Cardiac septum (tissue), 1 donor: ENCODE results near the gene ROR1. TPM values are rescaled to one million over a fixed set of nuclear protein-coding genes. Genes with fewer than 3 reads are reported as not detected.

Source experiments
- DNase-seq: peaks from one replicate; pipeline ENCODE4 v3.0.0-alpha.2; 2020; ENCODE audit warnings: low spot score
- intact Hi-C: fragments of 100-400 bp; cut with DNase I; formaldehyde crosslinking; loops from one replicate; pipeline ENCODE4 v1.14.0; 2022
- total RNA-seq: library from RNA; stranded (reverse); fragmentation: NEBNext Ultra II Directional; extraction: Animal tissue kit (Norgen Biotek cat#: 25700); gene quantifications from one replicate; pipeline ENCODE4 v1.2.1, GENCODE V29; 2021
- donor health status: DM: no; HTN: no; CAD: no.

The ROR1 gene
- total RNA-seq, 1 donor from 2014 or later: 34.8 TPM

DNA sequence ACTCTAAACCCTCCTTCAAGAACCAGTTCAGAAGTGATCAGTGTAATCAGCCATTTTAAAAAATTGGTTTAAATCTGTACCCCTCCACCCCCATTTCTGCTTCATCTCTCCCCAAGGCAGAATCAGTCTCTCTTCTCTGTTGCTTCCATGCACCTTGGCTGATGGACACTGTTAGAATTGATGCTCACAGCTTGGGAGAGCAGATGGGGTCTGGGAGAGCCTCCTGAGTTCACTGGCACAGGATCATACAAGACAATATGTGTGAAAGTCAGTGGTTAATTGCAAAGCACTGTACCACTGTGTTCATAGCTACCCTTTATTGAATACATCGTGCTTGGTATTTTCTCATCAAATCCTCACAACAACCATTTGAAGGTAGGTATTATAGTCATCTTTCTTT, 140.9 kb downstream of the ROR1 start:
- no peak for DNase-seq
- intact Hi-C loops: loop anchor here (5.0 kb wide), 2 partner anchors 52 to 137 kb away; no protein-coding TSS in a partner anchor

DNA sequence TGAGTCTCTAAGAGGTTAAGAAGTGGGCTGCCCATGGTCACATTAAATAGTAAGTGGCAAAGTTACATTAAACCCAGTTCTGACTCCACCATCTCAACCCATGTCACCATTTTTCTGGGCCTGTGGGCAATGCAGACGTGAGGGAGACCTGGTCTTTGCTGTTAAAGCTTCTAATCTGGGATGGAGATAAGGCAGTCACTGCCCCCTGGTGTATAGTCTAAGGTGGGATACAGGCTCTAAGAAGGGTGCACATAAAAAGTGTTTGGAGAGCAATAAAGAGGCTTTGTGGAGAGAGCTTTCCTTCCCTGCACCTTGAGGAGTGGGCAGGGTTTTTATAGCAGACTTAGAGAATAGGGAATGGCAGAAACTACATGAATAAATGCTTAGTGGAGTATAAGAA, 141.3 kb downstream of the ROR1 start:
- DNase-seq: no peak
- intact Hi-C loops: no loop called here

DNA sequence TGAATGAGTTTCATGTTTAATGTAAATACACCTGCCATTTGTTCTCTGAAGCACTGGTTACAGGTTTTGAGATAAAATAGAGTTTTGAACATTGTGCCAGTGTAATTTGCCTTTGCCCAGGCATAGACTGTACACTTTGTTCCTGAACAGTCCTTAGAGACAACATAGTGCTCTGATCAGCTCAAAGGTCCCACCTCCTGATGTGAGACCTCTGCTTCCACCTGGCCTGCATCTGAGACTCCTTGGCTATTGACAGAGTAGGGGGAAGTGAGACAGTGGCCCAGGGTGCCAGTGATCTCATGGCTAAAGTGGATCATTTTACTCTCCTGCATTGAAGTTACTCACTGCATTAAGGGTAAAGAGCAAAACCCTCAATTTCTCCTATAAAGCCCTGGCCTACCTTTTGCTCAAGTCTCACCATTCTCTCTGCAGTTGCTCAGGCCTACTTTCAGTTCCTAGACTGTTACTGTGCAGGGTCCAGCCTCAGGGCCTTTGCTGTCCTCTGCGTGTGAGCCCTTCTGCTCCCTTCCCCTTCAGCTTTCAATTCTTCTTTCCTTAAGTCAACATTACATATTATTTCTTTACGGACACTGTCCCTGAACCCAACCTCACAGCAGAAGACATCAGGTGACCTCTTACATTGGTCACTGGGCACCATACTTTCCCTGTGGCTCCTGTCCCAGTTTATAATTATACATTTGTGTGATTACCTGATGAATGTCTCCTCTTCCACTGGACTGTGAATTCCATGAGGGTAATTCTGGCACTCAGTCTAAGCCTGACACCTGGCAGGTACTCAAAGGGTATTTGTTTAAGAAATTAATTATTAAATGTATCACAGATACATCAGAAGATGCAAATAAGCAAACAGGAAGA, 142.9 kb downstream of the ROR1 start:
- intact Hi-C loops: no loop called here
- no peak for DNase-seq

DNA sequence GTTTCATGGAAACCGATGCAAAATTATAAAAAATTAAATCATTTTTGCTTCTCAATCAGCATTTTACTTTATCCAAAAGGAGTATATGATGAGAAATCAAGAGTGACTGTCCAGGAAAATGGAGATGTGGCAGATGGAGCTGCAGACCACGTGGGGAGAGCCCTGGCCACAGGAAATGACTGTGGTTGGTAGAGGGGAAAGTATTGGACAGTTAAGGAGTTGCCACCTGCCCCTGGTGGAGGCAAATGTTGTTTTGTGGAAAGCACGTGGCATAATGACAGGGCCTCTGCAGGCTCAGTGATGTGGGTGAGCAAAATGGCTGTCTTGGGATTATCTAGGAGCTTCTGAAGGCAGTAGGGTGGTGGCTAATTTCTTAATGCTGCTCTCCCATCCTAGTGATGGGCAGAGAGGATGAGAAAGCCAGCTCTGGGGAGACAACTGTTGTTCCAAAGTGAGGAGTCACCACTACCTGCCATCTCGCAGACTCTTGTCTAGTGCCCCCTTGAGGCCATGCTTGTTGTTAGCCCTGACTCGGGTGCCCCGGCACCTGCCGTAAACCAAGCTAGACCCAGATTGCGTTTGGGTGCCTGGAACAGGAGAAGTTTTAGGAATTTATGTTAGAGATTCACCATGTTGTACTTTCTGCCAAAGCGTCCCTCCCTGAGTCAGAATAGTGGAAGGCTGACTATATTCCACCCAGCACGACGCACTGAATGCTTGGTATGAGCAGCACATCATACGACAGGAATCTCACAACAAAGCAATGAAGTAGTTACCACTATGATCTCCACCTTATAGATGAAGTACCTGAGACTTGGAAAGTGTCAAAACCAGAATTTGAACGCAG, 144.0 kb downstream of the ROR1 start:
- DNase-seq: no peak
- intact Hi-C loops: no loop called here

DNA sequence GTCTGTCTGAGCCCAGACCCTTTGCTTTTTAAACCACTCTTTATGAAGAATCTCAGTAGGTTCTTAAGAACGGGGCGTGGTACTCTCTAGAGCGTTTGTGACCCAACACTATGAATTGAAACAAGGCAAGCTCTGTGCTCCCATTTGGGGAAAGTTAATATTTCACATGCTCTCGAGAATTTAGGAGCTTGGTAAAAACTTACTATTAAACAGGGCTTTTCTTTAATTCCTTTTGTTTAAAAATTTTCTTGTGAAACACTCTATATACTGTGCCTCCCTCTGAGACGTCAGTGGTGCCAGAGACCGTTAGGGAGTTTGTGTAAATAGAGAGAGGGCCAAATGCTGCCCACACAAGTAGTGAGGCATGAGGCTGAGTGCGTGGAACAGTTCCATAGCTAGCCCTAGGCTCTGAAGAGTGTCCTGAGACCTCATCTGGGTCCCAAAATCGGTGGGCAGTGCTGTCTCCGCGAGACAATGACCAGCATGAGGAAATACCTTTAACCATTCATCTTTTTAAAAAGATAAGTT, 144.7 kb downstream of the ROR1 start:
- DNase-seq: no peak
- intact Hi-C loops: no loop called here

DNA sequence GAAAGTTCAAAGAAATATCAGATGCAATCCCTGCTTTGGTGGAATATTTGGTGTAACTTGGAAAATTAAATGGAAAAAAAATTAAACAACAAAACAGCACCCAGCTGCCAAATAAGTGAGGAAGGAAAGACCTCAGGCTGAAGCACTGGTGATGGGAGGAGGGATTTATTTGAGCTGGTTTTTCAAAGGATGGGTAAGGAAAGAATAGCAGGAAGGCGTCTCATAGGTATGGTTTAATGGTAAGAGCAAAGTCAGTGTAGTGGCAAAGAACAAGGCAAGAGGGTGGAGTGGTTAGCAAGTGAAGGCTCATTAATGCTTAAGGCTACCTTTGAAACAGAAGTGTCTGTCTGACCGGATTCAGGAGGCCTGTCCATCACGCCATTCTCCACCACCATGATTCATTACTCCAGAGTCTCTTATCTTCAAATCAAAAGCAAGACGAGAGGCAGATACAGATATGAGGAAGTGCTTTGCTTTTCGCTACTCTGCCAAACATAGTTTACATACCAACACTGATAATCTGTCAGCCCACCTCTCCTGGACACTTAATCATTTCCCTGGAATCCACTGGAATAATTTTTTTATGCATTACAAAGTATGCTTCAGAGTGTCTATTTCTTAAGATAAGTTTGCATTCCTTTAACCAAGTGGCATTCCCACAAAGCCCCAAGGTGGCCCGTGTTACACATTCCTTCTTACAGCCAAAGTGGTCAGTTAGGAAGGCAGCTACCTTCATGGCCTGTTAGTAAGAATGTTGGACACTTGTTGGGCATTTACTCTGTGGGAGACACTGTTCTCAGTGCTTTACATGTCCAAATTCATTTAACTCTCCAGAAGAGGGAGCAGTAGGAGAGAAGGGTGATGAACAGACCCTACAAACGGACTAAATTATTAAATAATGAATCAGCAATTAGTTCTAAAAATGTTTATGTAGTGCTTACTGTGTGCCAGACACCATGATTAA, 146.6 kb downstream of the ROR1 start:
- no peak for DNase-seq
- intact Hi-C loops: loop anchor here (5.0 kb wide), 2 partner anchors 148 to 217 kb away; partner anchors contain the start of gene ROR1

DNA sequence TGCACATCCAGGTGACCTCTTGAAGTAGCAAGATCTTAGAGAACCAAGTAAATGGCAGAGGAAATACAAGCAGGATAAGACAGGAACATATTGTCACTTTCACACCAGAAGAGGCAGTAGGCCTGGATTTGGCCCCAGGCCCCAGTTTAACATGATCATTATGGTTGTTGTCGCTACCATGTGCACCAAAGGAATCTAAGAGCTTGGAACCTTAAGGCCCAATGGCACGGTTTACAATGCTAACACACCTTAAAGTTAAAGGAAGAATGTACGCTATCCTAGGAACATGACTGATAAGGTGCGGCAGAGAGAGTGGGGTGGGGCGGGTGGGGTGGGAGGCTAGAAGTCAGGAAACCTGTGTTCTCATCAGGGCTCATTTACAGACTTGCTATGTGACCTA, 147.5 kb downstream of the ROR1 start:
- intact Hi-C loops: loop anchor here (5.0 kb wide), 2 partner anchors 149 to 216 kb away; partner anchors contain the start of gene ROR1
- no peak for DNase-seq

DNA sequence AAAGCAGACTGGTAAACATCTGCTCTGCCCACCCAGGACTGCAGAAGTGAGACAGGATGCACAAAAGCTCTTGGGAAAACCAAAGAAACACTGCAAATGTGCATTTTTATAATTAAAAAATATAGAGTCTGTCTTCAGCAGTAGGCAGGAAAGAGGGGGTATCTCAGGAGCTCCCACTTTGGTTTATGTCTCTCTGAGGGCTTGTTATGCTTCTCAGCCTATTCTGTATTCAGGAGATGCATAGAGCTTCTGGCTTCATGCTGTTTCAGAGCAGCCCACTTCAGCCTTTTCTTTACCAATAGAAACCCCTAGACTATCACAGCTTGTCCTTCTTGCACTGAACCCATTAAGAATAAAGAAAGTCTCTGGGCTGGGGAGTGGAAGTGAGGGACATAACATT, 148.0 kb downstream of the ROR1 start:
- no peak for DNase-seq
- intact Hi-C loops: loop anchor here (2.0 to 5.0 kb wide), 4 partner anchors 121 to 223 kb away; partner anchors contain the start of gene ROR1

DNA sequence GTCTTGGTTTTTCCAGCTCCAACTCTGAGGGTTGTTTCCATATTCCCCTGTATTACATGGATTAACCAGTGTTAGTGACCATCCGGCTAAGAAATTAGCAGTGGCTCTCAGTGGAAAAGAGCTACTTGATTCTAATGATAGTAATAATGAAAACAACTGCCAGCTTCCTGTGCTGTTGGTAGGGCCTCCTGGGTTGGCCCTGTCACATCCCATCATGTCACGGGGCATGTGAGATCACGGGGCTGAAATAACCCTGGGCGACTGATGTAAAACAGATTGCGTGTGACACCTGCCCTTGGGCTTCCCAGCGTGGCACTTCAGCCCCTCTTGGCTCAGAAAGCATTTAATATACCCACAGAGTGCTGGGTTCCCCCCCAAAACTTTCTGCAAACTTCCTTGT, 149.0 kb downstream of the ROR1 start:
- intact Hi-C loops: loop anchor here (2.0 to 5.0 kb wide), 4 partner anchors 120 to 224 kb away; partner anchors contain the start of gene ROR1
- peak; percentile 85 for DNase-seq

DNA sequence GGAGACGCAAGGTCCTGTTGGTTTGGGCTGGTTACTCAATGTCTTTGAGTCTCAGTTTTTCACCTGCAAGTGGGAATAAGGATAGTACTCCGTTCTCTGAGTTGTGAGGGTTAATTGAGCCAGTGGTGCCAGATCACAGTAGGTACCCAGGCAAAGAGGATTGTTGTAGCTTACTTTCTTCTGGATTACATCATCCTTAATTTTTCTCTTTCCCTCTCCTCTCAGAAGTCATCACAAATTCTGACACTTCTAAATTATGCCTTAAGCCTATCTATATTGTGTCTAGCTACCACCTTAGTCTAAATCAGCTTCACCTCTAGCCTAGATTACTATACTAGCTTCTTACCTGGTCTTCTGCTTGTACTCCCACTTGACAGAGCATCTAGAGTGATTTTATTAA, 149.5 kb downstream of the ROR1 start:
- intact Hi-C loops: loop anchor here (2.0 to 5.0 kb wide), 4 partner anchors 119 to 225 kb away; partner anchors contain the start of gene ROR1
- DNase-seq: no peak

DNA sequence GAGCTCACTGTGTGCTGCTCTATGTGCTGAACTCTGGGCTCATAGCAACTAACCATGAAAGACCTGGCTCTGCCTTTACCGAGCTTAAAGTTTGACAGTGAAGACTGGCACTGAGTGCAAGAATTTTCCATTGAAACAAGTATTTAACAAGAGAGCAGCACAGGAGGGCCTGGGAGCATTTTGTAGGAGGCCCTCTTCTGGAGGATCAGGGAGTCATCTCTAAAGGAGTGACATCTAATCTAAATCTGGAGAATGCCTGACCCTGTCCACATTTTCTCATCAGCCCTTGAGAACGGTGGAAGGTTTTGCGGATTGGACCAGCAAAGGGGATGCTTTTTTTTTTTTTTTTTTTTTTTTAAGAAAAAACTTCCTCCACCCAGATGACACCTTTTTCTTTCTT, 150.8 kb downstream of the ROR1 start:
- no peak for DNase-seq
- intact Hi-C loops: loop anchor here (5.0 kb wide), 2 partner anchors 152 to 213 kb away; partner anchors contain the start of gene ROR1

DNA sequence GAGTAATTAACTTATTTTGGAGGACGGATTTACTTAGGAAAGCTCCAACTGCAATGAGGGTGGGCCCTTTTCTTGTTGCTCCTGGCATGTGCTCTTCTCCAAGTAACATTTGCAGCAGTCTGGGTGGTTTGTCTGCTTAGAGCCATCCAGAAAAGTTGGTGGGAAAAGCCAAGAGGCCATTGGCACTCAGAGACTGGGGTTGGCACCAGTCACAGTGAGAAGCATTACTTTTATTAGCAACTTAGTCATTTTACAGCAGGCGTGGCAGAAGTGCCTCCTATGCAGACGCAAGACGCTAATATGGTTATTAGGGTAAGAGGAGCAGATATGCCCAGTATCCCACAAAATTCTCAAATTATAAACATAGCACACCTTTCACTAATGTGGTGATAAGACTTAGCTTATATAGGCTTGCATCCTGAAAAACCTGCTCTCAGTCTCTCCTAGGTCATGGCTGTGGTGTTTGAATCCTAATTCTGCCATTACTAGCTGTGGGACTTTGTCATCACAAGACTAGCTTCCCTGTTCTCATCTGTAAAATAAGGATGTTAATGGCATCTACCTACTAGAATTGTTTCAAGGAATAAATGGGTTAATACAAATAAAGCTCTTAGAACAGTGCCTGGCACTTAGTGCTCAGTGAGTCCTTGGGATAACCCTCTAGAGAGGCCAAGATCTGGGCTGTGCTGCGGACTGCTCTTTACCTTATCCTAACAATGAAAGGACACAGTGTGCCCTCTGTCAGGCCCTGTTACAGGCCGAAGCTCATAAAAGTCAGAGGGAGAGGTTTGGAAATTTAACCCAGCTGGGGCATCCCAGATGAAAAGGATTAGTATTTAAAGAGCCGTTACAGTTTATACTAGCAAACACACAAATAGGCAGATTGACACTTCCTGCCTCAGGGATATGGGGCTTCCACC, 154.6 kb downstream of the ROR1 start:
- no peak for DNase-seq
- intact Hi-C loops: no loop called here

DNA sequence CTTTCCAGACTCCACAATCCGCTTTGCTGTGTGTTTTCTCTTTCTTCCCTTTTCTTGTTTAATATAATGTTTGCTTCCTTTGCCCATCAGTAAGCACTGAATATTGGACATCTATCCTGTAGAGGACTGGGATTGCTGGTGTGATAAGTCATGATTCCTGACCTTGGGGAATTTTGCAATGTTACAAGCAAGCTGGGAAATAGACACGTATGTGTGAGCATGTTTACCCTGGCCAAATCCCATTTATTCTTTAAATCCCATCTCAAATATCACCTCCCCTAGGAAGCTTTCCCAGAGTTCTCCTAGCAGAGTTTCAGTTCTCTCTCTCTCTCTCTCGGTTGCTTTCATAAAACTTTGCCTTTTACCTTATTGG, 155.3 kb downstream of the ROR1 start:
- intact Hi-C loops: no loop called here
- no peak for DNase-seq

DNA sequence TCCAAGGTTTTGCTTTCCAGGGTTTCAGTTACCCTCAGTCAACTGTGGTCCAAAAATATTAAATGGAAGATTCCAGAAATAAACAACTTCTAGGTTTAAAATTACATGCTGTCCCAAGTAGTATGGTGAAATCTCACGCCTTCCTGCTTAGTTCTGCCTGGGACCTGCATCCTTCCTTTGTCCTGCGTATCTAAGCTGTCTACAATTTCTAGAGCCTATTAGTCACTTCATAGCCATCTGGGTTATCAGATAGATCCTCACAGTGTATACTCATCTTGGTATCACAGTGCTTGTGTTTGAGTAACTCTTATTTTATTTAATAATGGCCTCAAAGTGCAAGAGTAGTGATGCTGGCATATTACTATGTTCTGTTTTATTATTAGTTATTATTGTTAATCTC, 157.7 kb downstream of the ROR1 start:
- intact Hi-C loops: no loop called here

DNA sequence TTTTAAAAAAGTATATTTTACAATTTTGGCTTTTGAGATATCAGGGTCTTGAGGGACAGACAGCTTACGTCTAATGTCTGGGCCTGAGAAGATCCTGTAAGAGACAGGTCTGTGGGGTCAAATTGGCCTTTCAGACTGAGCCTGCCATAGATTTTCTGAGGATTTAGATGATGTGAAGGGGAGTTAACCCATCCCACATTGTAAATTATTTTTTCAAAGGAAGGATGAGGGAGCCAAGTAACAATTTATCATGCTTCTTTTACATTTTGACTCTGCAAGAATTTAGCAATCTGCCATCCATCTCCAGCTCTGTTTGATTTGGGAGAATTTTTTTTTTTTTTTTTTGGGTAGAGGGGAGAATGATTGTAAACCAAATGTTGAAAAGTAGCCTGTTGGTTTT, 160.9 kb downstream of the ROR1 start:
- intact Hi-C loops: loop anchor here (5.0 kb wide), 1 partner anchor 203 kb away; no protein-coding TSS in a partner anchor
- DNase-seq: no peak

More for the DNA sequence above, 157.7 kb downstream of the ROR1 start:
- DNase-seq: no peak

DNA sequence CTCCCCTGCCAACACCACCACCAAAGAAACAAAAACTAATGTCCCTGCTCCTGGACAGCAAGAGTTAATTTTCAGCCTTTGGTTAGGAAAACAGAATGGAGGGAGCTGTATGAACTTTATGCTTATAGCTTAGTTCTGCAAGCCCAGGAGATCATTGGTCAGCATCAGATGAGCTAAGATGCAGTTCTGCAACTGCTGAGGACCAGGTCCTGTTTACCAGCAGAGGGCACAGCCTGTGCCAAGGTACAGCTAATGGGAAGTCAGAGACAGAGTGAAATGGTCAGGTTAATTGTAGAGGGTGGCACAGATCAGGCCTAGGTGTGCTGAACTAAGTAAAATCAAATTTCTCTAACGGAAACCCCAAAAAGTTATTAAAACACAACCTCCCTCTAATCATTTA, 161.3 kb downstream of the ROR1 start:
- no peak for DNase-seq
- intact Hi-C loops: loop anchor here (5.0 kb wide), 1 partner anchor 202 kb away; no protein-coding TSS in a partner anchor

DNA sequence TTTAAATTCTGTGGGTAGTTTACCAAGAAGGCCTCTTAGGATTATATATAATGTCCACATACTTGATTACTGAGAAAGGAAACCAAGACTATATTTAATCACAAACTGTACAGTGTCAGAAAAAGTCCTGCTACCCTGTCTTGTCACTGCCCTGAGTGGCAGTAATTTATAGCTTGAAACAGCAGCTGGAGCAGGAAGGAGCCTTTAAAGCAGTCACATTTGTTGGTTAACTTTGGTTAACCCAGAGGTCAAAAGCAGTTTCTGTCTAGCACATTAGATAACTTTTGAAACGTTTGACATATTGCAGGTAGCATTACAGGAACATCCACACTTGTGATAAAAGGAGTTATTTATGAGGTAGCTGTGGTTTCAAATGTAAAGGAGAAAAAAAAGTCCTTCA, 161.7 kb downstream of the ROR1 start:
- DNase-seq: no peak
- intact Hi-C loops: loop anchor here (5.0 kb wide), 1 partner anchor 202 kb away; no protein-coding TSS in a partner anchor

DNA sequence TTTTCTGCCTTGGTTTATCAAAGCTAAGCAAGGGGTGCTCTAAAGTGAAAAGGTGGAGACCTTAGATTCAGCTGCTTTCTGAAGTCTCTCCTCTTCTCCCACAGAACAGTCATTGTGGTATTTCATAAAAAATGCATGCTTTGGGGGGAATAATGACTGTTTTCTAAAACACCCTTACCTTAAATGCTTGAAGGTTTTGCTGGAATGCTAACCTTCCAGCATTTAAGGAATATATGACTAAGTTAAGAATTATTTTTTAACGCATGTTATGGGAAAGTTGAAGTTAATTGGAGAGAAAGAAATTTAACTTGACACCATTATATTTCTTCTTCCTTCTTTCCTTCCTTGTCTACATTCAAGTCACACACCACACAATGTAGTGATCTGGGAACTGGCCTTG, 162.5 kb downstream of the ROR1 start:
- DNase-seq: no peak
- intact Hi-C loops: loop anchor here (5.0 kb wide), 1 partner anchor 201 kb away; no protein-coding TSS in a partner anchor
